NCI-H1417 treated with DMSO at 0.1 percent for 48 hours (cell line): ENCODE results near the gene COTL1.

Experiments
- DNase-seq: peaks from one replicate; lab custom pipeline; 2025; lab: John Stamatoyannopoulos, UW

COTL1 gene

GRCh38 chr16:84548971-84549844 lies 68.7 kb downstream of the COTL1 start:
- no peak for DNase-seq

GRCh38 chr16:84548508-84548907 lies 69.4 kb downstream of the COTL1 start:
- no peak for DNase-seq

GRCh38 chr16:84547546-84548061 lies 70.3 kb downstream of the COTL1 start:
- no peak for DNase-seq

GRCh38 chr16:84546669-84547545 lies 71.0 kb downstream of the COTL1 start:
- DNase-seq = no peak

GRCh38 chr16:84545114-84545737 lies 72.7 kb downstream of the COTL1 start:
- no peak for DNase-seq

- DNase-seq = no peak
These were observed 73.7 kb downstream of the COTL1 start for GRCh38 chr16:84544031-84544773.

- DNase-seq = no peak
These were observed 74.6 kb downstream of the COTL1 start for GRCh38 chr16:84543253-84543652.

GRCh38 chr16:84541999-84542817 lies 75.7 kb downstream of the COTL1 start:
- no peak for DNase-seq

GRCh38 chr16:84540194-84540593 lies 77.7 kb downstream of the COTL1 start:
- DNase-seq = no peak

- DNase-seq = no peak
These were observed 79.5 kb downstream of the COTL1 start for GRCh38 chr16:84538222-84538840.

GRCh38 chr16:84537491-84538151 lies 80.3 kb downstream of the COTL1 start:
- DNase-seq = no peak

- no peak for DNase-seq
These were observed 82.0 kb downstream of the COTL1 start for GRCh38 chr16:84535851-84536250.

GRCh38 chr16:84535408-84535807 lies 82.5 kb downstream of the COTL1 start:
- no peak for DNase-seq

- DNase-seq = no peak
These were observed 83.1 kb downstream of the COTL1 start for GRCh38 chr16:84534815-84535214.

- no peak for DNase-seq
These were observed 84.9 kb downstream of the COTL1 start for GRCh38 chr16:84532855-84533486.

- no peak for DNase-seq
These were observed 85.6 kb downstream of the COTL1 start for GRCh38 chr16:84532291-84532724.

- DNase-seq = no peak
These were observed 86.2 kb downstream of the COTL1 start for GRCh38 chr16:84531671-84532111.

- no peak for DNase-seq
These were observed 87.3 kb downstream of the COTL1 start for GRCh38 chr16:84530590-84530989.

GRCh38 chr16:84529607-84530006 lies 88.3 kb downstream of the COTL1 start:
- DNase-seq = no peak
